Mesendoderm (in vitro differentiated cells): ENCODE data around the gene PGAP2.

Experiments used
- DNase-seq: peaks from one replicate; pipeline ENCODE4 v3.0.0; 2013
- H2AK5ac ChIP-seq: 2 replicates; pipeline ENCODE4 v1.6.1; 2013; ENCODE audit warnings: low read length, inconsistent platforms
- H2BK120ac ChIP-seq: 2 replicates; pipeline ENCODE4 v1.6.1; 2013; ENCODE audit warnings: low read depth, mild to moderate bottlenecking, low read length, moderate library complexity, mixed read lengths
- H2BK15ac ChIP-seq: replicated peaks from 2 replicates; pipeline ENCODE4 v1.6.1; 2013; ENCODE audit warnings: low read depth, mild to moderate bottlenecking, moderate library complexity
- H2BK5ac ChIP-seq: 2 replicates; pipeline ENCODE4 v1.6.1; 2013; ENCODE audit warnings: low read length, inconsistent platforms
- H3K18ac ChIP-seq: 2 replicates; pipeline ENCODE4 v1.6.1; 2013; ENCODE audit warnings: mild to moderate bottlenecking, low read length, mixed read lengths
- H3K23ac ChIP-seq: one replicate; pipeline ENCODE4 v1.6.1; 2013; ENCODE audit warnings: low read length
- H3K27ac ChIP-seq: 2 replicates; pipeline ENCODE4 v1.5.1; 2013; ENCODE audit warnings: low read depth, mild to moderate bottlenecking, inconsistent platforms, low read length, moderate library complexity
- H3K27me3 ChIP-seq: 2 replicates; pipeline ENCODE4 v1.6.1; 2013; ENCODE audit warnings: low read length, control low read depth, mild to moderate bottlenecking, inconsistent platforms; ENCODE audit not compliant: insufficient read depth, poor library complexity
- H3K36me3 ChIP-seq: 2 replicates; pipeline ENCODE4 v1.6.1; 2013; ENCODE audit warnings: low read length, inconsistent platforms; ENCODE audit not compliant: control insufficient read depth, insufficient read depth
- H3K4ac ChIP-seq: one replicate; pipeline ENCODE4 v1.6.1; 2013; ENCODE audit warnings: low read depth, mild to moderate bottlenecking, low read length, moderate library complexity
- H3K4me1 ChIP-seq: 2 replicates; pipeline ENCODE4 v1.6.1; 2013; ENCODE audit warnings: low read depth, low read length, inconsistent platforms; ENCODE audit not compliant: control insufficient read depth
- H3K4me2 ChIP-seq: 2 replicates; pipeline ENCODE4 v1.6.1; 2013; ENCODE audit warnings: low read length
- H3K4me3 ChIP-seq: 2 replicates; pipeline ENCODE4 v1.5.1; 2013; ENCODE audit warnings: mild to moderate bottlenecking, low read length
- H3K56ac ChIP-seq: one replicate; pipeline ENCODE4 v1.6.1; 2013; ENCODE audit warnings: low read length
- H3K79me1 ChIP-seq: 2 replicates; pipeline ENCODE4 v1.6.1; 2013; ENCODE audit warnings: low read length, inconsistent platforms
- H3K79me2 ChIP-seq: 2 replicates; pipeline ENCODE4 v1.6.1; 2013; ENCODE audit warnings: mild to moderate bottlenecking, low read length; ENCODE audit not compliant: control insufficient read depth, insufficient read depth
- H3K9ac ChIP-seq: 2 replicates; pipeline ENCODE4 v1.6.1; 2013; ENCODE audit warnings: low read length, inconsistent platforms
- H4K5ac ChIP-seq: one replicate; pipeline ENCODE4 v1.6.1; 2013; ENCODE audit warnings: low read length
- H4K8ac ChIP-seq: one replicate; pipeline ENCODE4 v1.6.1; 2013; ENCODE audit warnings: low read depth, mild to moderate bottlenecking, control low read depth, low read length, moderate library complexity
- WGBS: extraction: QIAGEN DNeasy Blood & Tissue Kit; methylation state at CpG from one replicate; pipeline ENCODE4 v1.1.7; 2013; ENCODE audit warnings: low lambda C conversion rate, missing lambda C conversion rate; ENCODE audit not compliant: insufficient coverage; ENCODE audit errors: extremely low coverage; 5-methylcytosine and 5-hydroxymethylcytosine counted together

Gene PGAP2

DNA sequence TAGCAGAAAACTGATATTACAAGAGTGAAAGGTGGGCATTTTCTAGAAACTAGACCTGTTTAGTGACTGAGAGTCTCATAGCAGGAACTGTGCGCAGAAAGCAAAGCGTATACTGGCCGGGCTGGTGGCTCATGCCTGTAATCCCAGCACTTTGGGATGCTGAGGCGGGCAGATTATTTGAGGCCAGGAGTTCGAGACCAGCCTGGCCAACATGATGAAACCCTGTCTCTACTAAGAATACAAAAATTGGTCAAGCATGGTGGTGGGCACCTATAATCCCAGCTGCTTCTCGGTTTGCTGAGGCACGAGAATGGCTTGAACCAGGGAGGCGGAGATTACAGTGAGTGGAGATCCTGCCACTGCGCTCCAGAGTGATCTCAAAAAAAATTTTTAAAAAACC, 9.2 kb upstream of the PGAP2 start:
- H3K27me3 ChIP-seq, result no peaks in the 10 kb centered on the region
- H3K36me3 ChIP-seq, result no peaks in the 10 kb centered on the region
- H3K4me1 ChIP-seq, result peaks cover 5% of the 10 kb centered on the region
- H4K8ac ChIP-seq, result no peak overlapping the region
- no peak overlapping the region for H2BK15ac ChIP-seq
- no peak for DNase-seq
- H2AK5ac ChIP-seq, result no peak overlapping the region
- H3K9ac ChIP-seq, result no peak overlapping the region
- H3K79me1 ChIP-seq, result peaks cover 2% of the 10 kb centered on the region
- peaks cover 31% of the 10 kb centered on the region for H3K79me2 ChIP-seq
- no peak overlapping the region for H3K18ac ChIP-seq
- H3K56ac ChIP-seq, result peak overlapping the region; percentile 28
- H3K27ac ChIP-seq, result no peak overlapping the region
- H3K4me2 ChIP-seq, result no peak overlapping the region
- WGBS, result no CpG with 5 or more reads among the region's 9 CpGs
- H3K4me3 ChIP-seq, result no peak overlapping the region
- H2BK120ac ChIP-seq, result no peak overlapping the region
- no peak overlapping the region for H4K5ac ChIP-seq
- H3K23ac ChIP-seq, result no peak overlapping the region
- no peak overlapping the region for H2BK5ac ChIP-seq
- no peak overlapping the region for H3K4ac ChIP-seq

DNA sequence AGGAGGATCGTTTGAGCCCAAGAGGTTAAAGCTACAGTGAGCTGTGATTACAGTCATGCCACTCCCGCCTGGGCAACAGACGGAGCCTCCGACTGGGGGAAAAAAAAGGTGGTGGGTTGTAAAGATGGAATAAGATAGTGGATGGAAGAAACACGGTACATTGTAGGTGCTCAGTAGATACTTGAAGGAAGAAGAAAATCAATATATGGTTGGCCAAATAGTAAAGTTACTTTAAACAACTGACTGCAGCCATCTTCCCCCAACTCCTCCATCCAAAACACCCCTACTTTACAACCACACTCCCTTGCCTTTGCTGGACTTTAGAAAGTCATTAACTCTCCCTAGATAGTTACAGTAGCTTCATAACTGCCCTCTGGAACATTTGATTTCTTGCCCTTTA, 8.5 kb upstream of the PGAP2 start:
- Histone ChIP-seq H2AK5ac (no peak overlapping the region), H3K23ac (no peak overlapping the region), H3K4me2 (no peak overlapping the region), H3K27ac (no peak overlapping the region), H3K27me3 (no peaks in the 10 kb centered on the region), H3K79me1 (peaks cover 2% of the 10 kb centered on the region), H2BK5ac (no peak overlapping the region), H3K9ac (no peak overlapping the region), H3K18ac (no peak overlapping the region), H3K4ac (no peak overlapping the region), H3K56ac (no peak overlapping the region), H4K5ac (no peak overlapping the region), H2BK120ac (no peak overlapping the region), H3K4me3 (no peak overlapping the region), H3K36me3 (no peaks in the 10 kb centered on the region), H4K8ac (no peak overlapping the region), H3K79me2 (peaks cover 24% of the 10 kb centered on the region), H3K4me1 (peaks cover 5% of the 10 kb centered on the region), H2BK15ac (no peak overlapping the region)
- no peak for DNase-seq
- WGBS, result no CpG with 5 or more reads among the region's 5 CpGs

DNA sequence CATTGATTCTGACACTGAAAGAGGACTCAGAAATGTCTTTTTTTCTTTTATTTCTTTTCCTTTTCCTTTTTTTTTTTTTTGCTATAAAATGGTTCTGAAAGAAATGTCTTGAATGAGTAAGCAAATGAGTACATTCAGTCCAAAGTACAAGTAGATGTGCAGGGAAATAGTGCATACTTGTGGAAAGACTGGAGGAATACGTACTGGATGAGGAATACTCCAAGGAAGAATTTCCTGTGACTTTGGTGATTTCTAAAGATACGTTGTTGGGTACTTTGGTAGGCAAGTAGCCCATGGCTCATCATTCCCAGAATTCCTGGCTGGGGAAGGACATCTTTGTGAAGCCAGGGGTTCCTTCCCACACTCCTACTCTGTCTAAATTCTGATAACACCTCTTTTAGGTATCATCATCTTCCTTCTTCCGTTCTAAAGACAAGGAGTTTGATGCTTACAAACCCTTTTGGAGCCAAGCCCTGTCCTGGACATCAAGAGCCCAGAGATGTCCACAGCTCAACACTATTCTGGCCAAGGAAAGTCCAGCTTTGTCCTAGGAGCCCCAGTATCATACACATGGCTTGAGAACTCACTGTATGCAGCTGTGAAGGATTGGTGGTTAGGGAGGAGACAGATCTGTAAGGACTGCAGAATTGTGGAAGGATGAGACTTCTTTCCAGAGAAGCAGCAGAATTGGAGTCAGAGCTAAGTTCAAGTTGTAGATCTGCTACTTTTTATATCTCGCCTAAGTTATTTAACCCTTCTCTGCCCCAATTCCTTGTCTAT, 6.2 kb upstream of the PGAP2 start:
- Histone ChIP-seq H3K27ac (no peak overlapping the region), H3K4me1 (peaks cover 2% of the 10 kb centered on the region), H3K79me2 (peaks cover under 1% of the 10 kb centered on the region), H3K4me3 (no peak overlapping the region), H3K9ac (no peak overlapping the region), H3K4ac (no peak overlapping the region), H2BK15ac (no peak overlapping the region), H4K5ac (no peak overlapping the region), H3K36me3 (no peaks in the 10 kb centered on the region), H3K27me3 (no peaks in the 10 kb centered on the region), H3K79me1 (no peaks in the 10 kb centered on the region), H3K23ac (no peak overlapping the region), H2BK5ac (no peak overlapping the region), H4K8ac (no peak overlapping the region), H3K56ac (no peak overlapping the region), H3K4me2 (no peak overlapping the region), H2AK5ac (no peak overlapping the region), H2BK120ac (no peak overlapping the region), H3K18ac (no peak overlapping the region)
- no CpG with 5 or more reads among the region's 4 CpGs for WGBS
- no peak for DNase-seq

DNA sequence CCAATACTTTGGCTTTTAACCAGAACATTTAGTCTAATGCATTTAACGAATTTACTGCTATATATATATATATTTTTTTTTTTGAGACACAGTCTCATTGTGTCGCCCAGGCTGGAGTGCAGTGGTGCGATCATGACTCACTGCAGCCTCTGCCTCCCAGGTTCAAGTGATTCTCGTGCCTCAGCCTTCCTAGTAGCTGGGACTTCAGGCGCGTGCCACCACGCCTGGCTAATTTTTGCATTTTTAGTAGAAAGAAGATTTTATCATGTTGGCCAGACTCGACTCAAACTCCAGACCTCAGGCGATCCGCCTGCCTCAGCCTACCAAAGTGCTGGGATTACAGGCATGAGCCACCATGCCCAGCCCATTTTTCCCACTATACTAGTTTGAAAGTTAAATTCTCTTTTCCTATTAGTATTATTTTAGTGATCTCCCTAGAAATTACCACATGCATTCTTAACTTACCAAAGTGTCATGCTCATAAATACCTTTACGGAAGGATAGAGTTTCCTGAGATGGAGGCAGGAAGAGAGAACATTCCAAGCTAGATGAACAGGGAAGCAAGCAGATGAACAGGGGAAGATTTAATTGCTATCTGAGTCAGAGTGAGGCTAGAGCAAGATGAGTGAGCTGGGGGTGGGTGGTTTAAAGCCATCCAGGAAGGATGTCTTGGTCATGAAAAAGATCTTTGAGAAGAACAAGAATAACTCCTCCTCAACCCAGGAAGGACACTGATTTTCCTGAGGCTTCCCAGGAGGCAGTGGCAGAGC, 4.4 kb upstream of the PGAP2 start:
- H4K5ac ChIP-seq, result no peak overlapping the region
- WGBS, result no CpG with 5 or more reads among the region's 11 CpGs
- H3K79me1 ChIP-seq, result no peaks in the 10 kb centered on the region
- no peaks in the 10 kb centered on the region for H3K4me1 ChIP-seq
- peak; percentile 21 for DNase-seq
- H3K56ac ChIP-seq, result no peak overlapping the region
- H3K4me2 ChIP-seq, result no peak overlapping the region
- H3K27ac ChIP-seq, result no peak overlapping the region
- no peak overlapping the region for H3K9ac ChIP-seq
- H2BK120ac ChIP-seq, result no peak overlapping the region
- H3K4ac ChIP-seq, result no peak overlapping the region
- no peaks in the 10 kb centered on the region for H3K79me2 ChIP-seq
- H4K8ac ChIP-seq, result no peak overlapping the region
- H3K27me3 ChIP-seq, result no peaks in the 10 kb centered on the region
- no peaks in the 10 kb centered on the region for H3K36me3 ChIP-seq
- H2BK15ac ChIP-seq, result no peak overlapping the region
- H3K18ac ChIP-seq, result no peak overlapping the region
- H3K4me3 ChIP-seq, result no peak overlapping the region
- no peak overlapping the region for H2BK5ac ChIP-seq
- H2AK5ac ChIP-seq, result no peak overlapping the region
- H3K23ac ChIP-seq, result no peak overlapping the region

DNA sequence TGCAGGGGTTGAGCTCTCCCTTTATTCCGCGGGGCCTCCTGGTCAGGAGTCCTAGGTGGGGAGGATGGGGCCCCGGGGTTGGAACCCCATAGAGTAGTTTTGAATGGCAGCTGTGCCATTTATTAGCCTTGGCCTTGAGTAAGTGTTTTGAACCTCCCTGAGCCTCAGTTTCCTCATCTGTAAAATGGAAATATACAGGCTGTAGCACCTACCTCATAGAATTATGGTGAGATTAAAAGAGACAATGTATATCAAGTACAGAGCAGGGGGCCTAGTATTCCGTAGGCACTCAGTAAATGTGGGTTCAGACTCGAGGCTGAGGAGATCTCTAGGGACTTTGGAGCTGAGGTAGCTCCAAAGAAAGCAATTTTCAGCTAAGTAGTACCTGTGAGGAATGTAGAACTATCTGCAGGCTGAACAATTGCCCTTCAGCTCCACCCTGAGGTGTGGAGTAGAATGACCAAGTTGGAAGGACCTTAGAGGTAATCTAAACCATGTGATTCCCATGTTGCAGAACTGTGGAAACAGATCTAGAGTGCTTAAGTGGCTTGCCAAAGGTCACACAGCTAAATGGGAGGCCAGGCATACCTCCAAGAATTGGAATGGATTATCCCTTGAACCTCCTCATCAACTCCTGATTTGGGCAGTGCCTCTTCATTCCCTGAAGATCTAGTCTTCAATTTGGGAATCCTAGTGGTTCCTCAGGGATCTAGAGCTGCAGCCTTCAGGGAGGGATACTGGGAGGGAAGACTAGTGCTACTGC, 682 bp downstream of the PGAP2 start:
- WGBS, result no CpG with 5 or more reads among the region's 5 CpGs
- Histone ChIP-seq H2BK15ac (no peak overlapping the region), H3K36me3 (no peaks in the 10 kb centered on the region)

More for the DNA sequence above, 682 bp downstream of the PGAP2 start:
- DNase-seq, result peak; percentile 83
- no peaks in the 10 kb centered on the region for H3K4me1 ChIP-seq
- H2AK5ac ChIP-seq, result no peak overlapping the region
- H4K8ac ChIP-seq, result no peak overlapping the region
- peaks cover 2% of the 10 kb centered on the region for H3K79me1 ChIP-seq
- H3K9ac ChIP-seq, result peak overlapping the region; percentile 82
- H3K4me2 ChIP-seq, result peak overlapping the region; percentile 58
- no peak overlapping the region for H2BK5ac ChIP-seq
- no peak overlapping the region for H3K23ac ChIP-seq
- no peak overlapping the region for H3K27ac ChIP-seq
- no peak overlapping the region for H2BK120ac ChIP-seq
- peak overlapping the region; percentile 94 for H3K56ac ChIP-seq
- H3K79me2 ChIP-seq, result no peaks in the 10 kb centered on the region
- H3K4me3 ChIP-seq, result peak overlapping the region; percentile 71
- H3K4ac ChIP-seq, result peak overlapping the region; percentile 8
- no peak overlapping the region for H4K5ac ChIP-seq
- no peak overlapping the region for H3K18ac ChIP-seq
- H3K27me3 ChIP-seq, result no peaks in the 10 kb centered on the region
